ENCODE data around the gene FILIP1L.

Gene FILIP1L

GRCh38 chr3:99869621-99870020 is 244.7 kb downstream of the FILIP1L start:
- Mint-ChIP-seq H3K4me1 (ENCODE audit: low read depth) (peaks cover 70% of the 10 kb centered on the region), H3K9me3 (no peaks in the 10 kb centered on the region), H3K4me3 (no peak overlapping the region)

GRCh38 chr3:99868311-99868646 is 246.0 kb downstream of the FILIP1L start:
- H3K27me3 Mint-ChIP-seq (ENCODE audit: low read depth): no peaks in the 10 kb centered on the region
- peak overlapping the region; percentile 61 for H3K4me3 Mint-ChIP-seq
- H3K27ac Mint-ChIP-seq: peak overlapping the region; percentile 79
- H3K4me1 Mint-ChIP-seq (ENCODE audit: low read depth): peaks cover 74% of the 10 kb centered on the region
- H3K9me3 Mint-ChIP-seq: no peaks in the 10 kb centered on the region
- H3K36me3 Mint-ChIP-seq (ENCODE audit: low read depth): peaks cover 20% of the 10 kb centered on the region
- DNase-seq (ENCODE audit: low spot score): no peak

More at GRCh38 chr3:99869621-99870020, 244.7 kb downstream of the FILIP1L start:
- DNase-seq (ENCODE audit: low spot score): no peak
- Mint-ChIP-seq H3K36me3 (ENCODE audit: low read depth) (peaks cover 10% of the 10 kb centered on the region), H3K27ac (no peak overlapping the region), H3K27me3 (ENCODE audit: low read depth) (no peaks in the 10 kb centered on the region)

GRCh38 chr3:99867594-99868310 is 246.5 kb downstream of the FILIP1L start:
- Mint-ChIP-seq H3K27me3 (ENCODE audit: low read depth) (no peaks in the 10 kb centered on the region), H3K9me3 (no peaks in the 10 kb centered on the region), H3K27ac (peak overlapping the region; percentile 79), H3K4me3 (peak overlapping the region; percentile 64), H3K4me1 (ENCODE audit: low read depth) (peaks cover 78% of the 10 kb centered on the region), H3K36me3 (ENCODE audit: low read depth) (peaks cover 25% of the 10 kb centered on the region)
- no peak for DNase-seq (ENCODE audit: low spot score)

- peak; percentile 53 for DNase-seq (ENCODE audit: low spot score)
These were observed 248.0 kb downstream of the FILIP1L start for GRCh38 chr3:99866261-99866761.

GRCh38 chr3:99865321-99865720 is 249.0 kb downstream of the FILIP1L start:
- no peaks in the 10 kb centered on the region for H3K27me3 Mint-ChIP-seq (ENCODE audit: low read depth)
- no peak overlapping the region for H3K27ac Mint-ChIP-seq
- no peaks in the 10 kb centered on the region for H3K9me3 Mint-ChIP-seq
- H3K4me3 Mint-ChIP-seq: no peak overlapping the region
- DNase-seq (ENCODE audit: low spot score): no peak
- peaks cover 76% of the 10 kb centered on the region for H3K4me1 Mint-ChIP-seq (ENCODE audit: low read depth)
- peaks cover 28% of the 10 kb centered on the region for H3K36me3 Mint-ChIP-seq (ENCODE audit: low read depth)

More at GRCh38 chr3:99866261-99866761, 248.0 kb downstream of the FILIP1L start:
- peak overlapping the region; percentile 64 for H3K4me3 Mint-ChIP-seq
- peaks cover 32% of the 10 kb centered on the region for H3K36me3 Mint-ChIP-seq (ENCODE audit: low read depth)
- peaks cover 72% of the 10 kb centered on the region for H3K4me1 Mint-ChIP-seq (ENCODE audit: low read depth)
- H3K27ac Mint-ChIP-seq: peak overlapping the region; percentile 79
- H3K27me3 Mint-ChIP-seq (ENCODE audit: low read depth): no peaks in the 10 kb centered on the region
- no peaks in the 10 kb centered on the region for H3K9me3 Mint-ChIP-seq

- H3K36me3 Mint-ChIP-seq (ENCODE audit: low read depth): peaks cover 29% of the 10 kb centered on the region
- DNase-seq (ENCODE audit: low spot score): no peak
- peak overlapping the region; percentile 56 for H3K27ac Mint-ChIP-seq
- peak overlapping the region; percentile 69 for H3K4me3 Mint-ChIP-seq
- no peaks in the 10 kb centered on the region for H3K27me3 Mint-ChIP-seq (ENCODE audit: low read depth)
- H3K9me3 Mint-ChIP-seq: no peaks in the 10 kb centered on the region
- peaks cover 76% of the 10 kb centered on the region for H3K4me1 Mint-ChIP-seq (ENCODE audit: low read depth)
These were observed 250.0 kb downstream of the FILIP1L start for GRCh38 chr3:99864289-99864688.

GRCh38 chr3:99863588-99863987 is 250.7 kb downstream of the FILIP1L start:
- Mint-ChIP-seq H3K27ac (peak overlapping the region; percentile 39), H3K36me3 (ENCODE audit: low read depth) (peaks cover 35% of the 10 kb centered on the region), H3K4me3 (peak overlapping the region; percentile 69), H3K9me3 (no peaks in the 10 kb centered on the region), H3K4me1 (ENCODE audit: low read depth) (peaks cover 77% of the 10 kb centered on the region), H3K27me3 (ENCODE audit: low read depth) (no peaks in the 10 kb centered on the region)
- no peak for DNase-seq (ENCODE audit: low spot score)

- no peak for DNase-seq (ENCODE audit: low spot score)
- Mint-ChIP-seq H3K27ac (peak overlapping the region; percentile 22), H3K4me3 (no peak overlapping the region), H3K27me3 (ENCODE audit: low read depth) (no peaks in the 10 kb centered on the region), H3K9me3 (no peaks in the 10 kb centered on the region), H3K4me1 (ENCODE audit: low read depth) (peaks cover 72% of the 10 kb centered on the region), H3K36me3 (ENCODE audit: low read depth) (peaks cover 36% of the 10 kb centered on the region)
These were observed 251.3 kb downstream of the FILIP1L start for GRCh38 chr3:99863002-99863401.

- H3K4me1 Mint-ChIP-seq (ENCODE audit: low read depth): peaks cover 70% of the 10 kb centered on the region
- peaks cover 36% of the 10 kb centered on the region for H3K36me3 Mint-ChIP-seq (ENCODE audit: low read depth)
- H3K9me3 Mint-ChIP-seq: no peaks in the 10 kb centered on the region
- H3K27ac Mint-ChIP-seq: no peak overlapping the region
- no peaks in the 10 kb centered on the region for H3K27me3 Mint-ChIP-seq (ENCODE audit: low read depth)
- H3K4me3 Mint-ChIP-seq: no peak overlapping the region
- DNase-seq (ENCODE audit: low spot score): no peak
These were observed 252.1 kb downstream of the FILIP1L start for GRCh38 chr3:99862208-99862607.

- H3K4me3 Mint-ChIP-seq: no peak overlapping the region
- peaks cover 71% of the 10 kb centered on the region for H3K4me1 Mint-ChIP-seq (ENCODE audit: low read depth)
- H3K9me3 Mint-ChIP-seq: no peaks in the 10 kb centered on the region
These were observed 253.1 kb downstream of the FILIP1L start for GRCh38 chr3:99861216-99861615.

GRCh38 chr3:99859825-99860224 is 254.5 kb downstream of the FILIP1L start:
- Mint-ChIP-seq H3K9me3 (no peaks in the 10 kb centered on the region), H3K4me3 (no peak overlapping the region), H3K4me1 (ENCODE audit: low read depth) (peaks cover 72% of the 10 kb centered on the region), H3K27ac (no peak overlapping the region), H3K27me3 (ENCODE audit: low read depth) (no peaks in the 10 kb centered on the region), H3K36me3 (ENCODE audit: low read depth) (peaks cover 39% of the 10 kb centered on the region)
- DNase-seq (ENCODE audit: low spot score): no peak

More at GRCh38 chr3:99861216-99861615, 253.1 kb downstream of the FILIP1L start:
- no peak for DNase-seq (ENCODE audit: low spot score)
- no peak overlapping the region for H3K27ac Mint-ChIP-seq
- no peaks in the 10 kb centered on the region for H3K27me3 Mint-ChIP-seq (ENCODE audit: low read depth)
- peaks cover 36% of the 10 kb centered on the region for H3K36me3 Mint-ChIP-seq (ENCODE audit: low read depth)

GRCh38 chr3:99858469-99858868 is 255.8 kb downstream of the FILIP1L start:
- H3K36me3 Mint-ChIP-seq (ENCODE audit: low read depth): peaks cover 39% of the 10 kb centered on the region
- H3K4me3 Mint-ChIP-seq: no peak overlapping the region
- no peaks in the 10 kb centered on the region for H3K9me3 Mint-ChIP-seq
- H3K27me3 Mint-ChIP-seq (ENCODE audit: low read depth): no peaks in the 10 kb centered on the region
- DNase-seq (ENCODE audit: low spot score): no peak
- H3K27ac Mint-ChIP-seq: no peak overlapping the region
- peaks cover 67% of the 10 kb centered on the region for H3K4me1 Mint-ChIP-seq (ENCODE audit: low read depth)

GRCh38 chr3:99857278-99857677 is 257.0 kb downstream of the FILIP1L start:
- peaks cover 34% of the 10 kb centered on the region for H3K36me3 Mint-ChIP-seq (ENCODE audit: low read depth)
- no peaks in the 10 kb centered on the region for H3K27me3 Mint-ChIP-seq (ENCODE audit: low read depth)
- no peak overlapping the region for H3K27ac Mint-ChIP-seq
- H3K9me3 Mint-ChIP-seq: no peaks in the 10 kb centered on the region
- H3K4me3 Mint-ChIP-seq: no peak overlapping the region
- no peak for DNase-seq (ENCODE audit: low spot score)
- H3K4me1 Mint-ChIP-seq (ENCODE audit: low read depth): peaks cover 57% of the 10 kb centered on the region

- Mint-ChIP-seq H3K36me3 (ENCODE audit: low read depth) (peaks cover 34% of the 10 kb centered on the region), H3K9me3 (no peaks in the 10 kb centered on the region), H3K4me1 (ENCODE audit: low read depth) (peaks cover 56% of the 10 kb centered on the region), H3K4me3 (no peak overlapping the region), H3K27ac (peak overlapping the region; percentile 52), H3K27me3 (ENCODE audit: low read depth) (no peaks in the 10 kb centered on the region)
- DNase-seq (ENCODE audit: low spot score): no peak
These were observed 257.7 kb downstream of the FILIP1L start for GRCh38 chr3:99856437-99857220.

All from T-helper 2 cell treated with Interferon-gamma antibody and Interleukin-4, amounts not matched to agents 5 μg/mL and 100 μg/mL, for 36 hours (primary cell).